Measurements from ENCODE around the gene ZSWIM4. TPM values are rescaled to one million over a fixed set of nuclear protein-coding genes. Genes with fewer than 3 reads are reported as not detected.

ZSWIM4 gene
- total RNA-seq, 1 donor from 2014 or later = 8.5 TPM

DNA sequence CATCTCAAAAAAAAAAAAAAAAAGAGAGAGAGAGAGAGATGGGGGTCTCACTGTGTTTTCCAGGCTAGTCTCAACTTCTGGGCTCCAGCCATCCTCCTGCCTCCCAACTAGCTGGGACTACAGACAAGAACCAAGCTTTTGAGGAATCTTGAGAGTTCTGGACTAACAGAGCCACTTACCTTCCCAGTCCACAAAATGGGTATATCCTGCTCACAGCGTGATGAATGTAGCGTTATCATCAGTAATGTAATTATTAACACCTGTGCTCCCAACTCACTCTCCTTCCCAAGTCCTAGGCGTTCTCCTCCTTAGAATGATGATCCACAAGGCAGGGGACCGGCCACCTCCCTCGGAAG lies 77.1 kb downstream of the ZSWIM4 start:
- DNase-seq (ENCODE audit: low read depth in 2 of 2) = no peak

GRCh38 chr19:13872695-13873389 lies 77.6 kb downstream of the ZSWIM4 start:
- DNase-seq (ENCODE audit: low read depth in 2 of 2) = peak in 1 of 2 donors; percentile 25

- no peak for DNase-seq (ENCODE audit: low read depth in 2 of 2)
Measured at GRCh38 chr19:13873834-13874515, 78.7 kb downstream of the ZSWIM4 start.

DNA sequence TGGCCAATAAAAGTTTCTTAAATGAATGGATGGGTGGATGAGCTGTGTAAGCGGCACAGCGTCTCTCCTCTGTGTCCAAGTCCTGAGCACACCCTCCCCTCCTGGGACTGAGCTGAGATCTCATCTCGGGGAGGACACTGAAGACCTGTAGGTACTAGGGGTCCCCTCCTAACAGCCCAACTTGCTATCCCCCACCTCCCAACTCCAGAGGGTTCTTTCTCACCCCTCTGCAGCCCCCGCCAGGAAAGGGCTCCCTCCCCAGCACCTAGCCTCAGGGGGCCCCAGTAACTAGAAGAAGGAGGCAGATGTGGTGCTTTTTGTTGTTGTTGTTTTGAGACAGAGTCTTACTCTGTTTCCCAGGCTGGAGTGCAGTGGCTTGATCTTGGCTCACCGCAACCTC lies 80.6 kb downstream of the ZSWIM4 start:
- no peak for DNase-seq (ENCODE audit: low read depth in 2 of 2)

DNA sequence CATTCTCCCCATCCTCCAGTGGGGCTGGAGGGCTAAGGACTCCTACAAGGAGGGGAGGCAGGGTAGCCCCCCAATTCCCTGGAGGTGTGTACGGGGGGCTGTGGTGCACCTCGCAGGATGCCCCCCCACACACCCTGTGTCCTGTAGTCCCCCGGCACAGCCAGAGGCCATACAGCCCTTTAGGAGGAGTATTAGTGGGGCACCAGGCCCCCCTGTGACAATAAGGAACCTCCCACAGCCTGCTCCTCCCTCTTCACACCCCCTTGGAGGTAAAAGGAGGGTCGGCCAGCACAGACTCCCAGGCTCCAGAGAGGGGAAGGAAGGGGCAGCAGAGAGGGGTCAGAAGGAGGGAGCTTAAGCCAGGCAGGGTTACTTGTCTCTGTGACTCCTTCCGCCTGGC lies 81.6 kb downstream of the ZSWIM4 start, which contains the start of gene NANOS3:
Gene NANOS3 (plus strand): TSS at position 301 of the 400 bp plus-strand sequence. CDS start 115 bp downstream, outside the sequence.
- DNase-seq (ENCODE audit: low read depth in 2 of 2) = no peak

DNA sequence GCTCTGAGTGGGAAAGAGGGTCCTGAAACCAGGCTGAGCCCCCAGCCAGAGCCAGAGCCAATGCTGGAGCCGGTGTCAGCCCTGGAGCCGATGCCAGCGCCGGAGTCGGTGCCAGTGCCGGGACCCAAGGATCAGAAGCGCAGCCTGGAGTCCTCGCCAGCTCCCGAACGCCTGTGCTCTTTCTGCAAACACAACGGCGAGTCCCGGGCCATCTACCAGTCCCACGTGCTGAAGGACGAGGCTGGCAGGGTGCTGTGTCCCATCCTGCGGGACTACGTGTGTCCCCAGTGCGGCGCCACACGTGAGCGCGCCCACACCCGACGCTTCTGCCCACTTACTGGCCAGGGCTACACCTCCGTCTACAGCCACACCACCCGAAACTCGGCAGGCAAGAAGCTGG lies 82.1 kb downstream of the ZSWIM4 start:
- DNase-seq (ENCODE audit: low read depth in 2 of 2) = no peak

DNA sequence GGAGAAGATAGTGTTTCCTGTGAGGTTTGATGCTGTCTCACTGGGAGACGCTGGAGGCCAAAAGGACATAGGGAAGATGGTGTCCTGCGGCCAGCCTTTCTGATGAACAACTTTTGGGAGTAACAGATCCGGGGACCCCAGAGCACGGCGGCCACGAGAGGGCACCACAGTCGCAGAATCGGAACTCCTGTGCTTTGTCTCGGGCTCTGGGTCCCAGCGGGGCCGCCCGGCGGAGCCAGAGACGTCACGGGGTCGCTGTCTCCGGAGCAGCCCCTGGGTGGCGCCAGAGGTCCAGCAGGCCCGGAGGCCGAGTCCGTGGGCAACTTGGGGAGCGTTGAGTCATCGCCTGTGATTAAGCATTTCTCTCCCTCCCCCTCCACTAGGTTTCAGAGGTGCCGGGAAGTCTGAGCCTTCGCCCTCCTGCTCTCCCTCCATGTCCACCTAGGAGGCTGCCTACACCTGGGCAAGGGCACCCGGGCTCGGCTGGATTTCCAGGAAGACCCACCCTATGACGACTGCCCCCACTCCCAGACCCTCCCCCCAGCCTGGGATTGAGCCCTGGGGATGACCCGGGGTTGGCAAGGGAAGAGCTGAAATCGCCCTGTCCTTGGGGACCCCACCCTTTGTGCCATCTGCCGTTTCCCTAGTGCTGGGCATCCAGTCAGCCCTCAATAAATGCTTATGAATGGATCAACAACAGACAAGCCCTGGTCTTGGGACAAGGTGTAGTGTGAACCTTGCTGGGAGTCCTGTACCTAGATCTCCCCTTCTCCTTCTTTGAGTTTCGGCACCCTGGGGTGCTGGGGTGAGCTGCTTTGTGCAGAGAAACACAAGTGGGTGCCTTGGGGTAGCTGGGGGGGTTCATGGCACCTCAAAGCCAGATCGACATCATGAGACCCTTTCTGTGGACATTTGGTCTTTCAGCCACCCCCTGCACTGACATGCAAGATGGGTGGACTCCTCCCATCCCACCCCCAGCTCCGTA lies 85.1 kb downstream of the ZSWIM4 start:
- DNase-seq (ENCODE audit: low read depth in 2 of 2) = peak; percentile 82 to 94

GRCh38 chr19:13881251-13881691 lies 86.0 kb downstream of the ZSWIM4 start:
- DNase-seq (ENCODE audit: low read depth in 2 of 2) = no peak

Other genes with a start within 250 kb of the ZSWIM4 start
- 20.4 and 24.5 TPM in 2 replicates for gene MRI1, start 30.9 kb upstream of the ZSWIM4 start, total RNA-seq
- gene C19orf53, start 21.0 kb upstream of the ZSWIM4 start, total RNA-seq = 32.9 and 34.5 TPM in 2 replicates
- gene NANOS3, start 81.7 kb downstream of the ZSWIM4 start, total RNA-seq = 0.25 TPM in 1 of 2 replicates, not detected in the other
- gene BRME1, start 110.7 kb downstream of the ZSWIM4 start, total RNA-seq = 0.25 and 0.39 TPM in 2 replicates
- 3.7 and 5.6 TPM in 2 replicates for gene CC2D1A, start 110.8 kb downstream of the ZSWIM4 start, total RNA-seq
- gene PODNL1, start 143.0 kb downstream of the ZSWIM4 start, total RNA-seq = 0.25 TPM in 1 of 2 replicates, not detected in the other
- gene DCAF15, start 157.1 kb downstream of the ZSWIM4 start, total RNA-seq = 7.1 and 10.4 TPM in 2 replicates
- 1.8 and 3.8 TPM in 2 replicates for gene RFX1, start 210.9 kb downstream of the ZSWIM4 start, total RNA-seq
- not detected in 2 replicates for gene RLN3, start 232.7 kb downstream of the ZSWIM4 start, total RNA-seq
- 1.1 and 3.1 TPM in 2 replicates for gene IL27RA, start 236.3 kb downstream of the ZSWIM4 start, total RNA-seq

Measured in dermis microvascular lymphatic vessel endothelial cell (primary cell).